ENCODE data around the gene CDC42SE2. TPM values are rescaled to one million over a fixed set of nuclear protein-coding genes. Genes with fewer than 3 reads are reported as not detected.
"Not testable (repeated sequence)": the region's sequence is repeated elsewhere in the genome, so short reads cannot be mapped to it uniquely, and the experiment has no call there.

CDC42SE2 gene
- total RNA-seq, 1 donor from 2014 or later, result 32.3 TPM

DNA sequence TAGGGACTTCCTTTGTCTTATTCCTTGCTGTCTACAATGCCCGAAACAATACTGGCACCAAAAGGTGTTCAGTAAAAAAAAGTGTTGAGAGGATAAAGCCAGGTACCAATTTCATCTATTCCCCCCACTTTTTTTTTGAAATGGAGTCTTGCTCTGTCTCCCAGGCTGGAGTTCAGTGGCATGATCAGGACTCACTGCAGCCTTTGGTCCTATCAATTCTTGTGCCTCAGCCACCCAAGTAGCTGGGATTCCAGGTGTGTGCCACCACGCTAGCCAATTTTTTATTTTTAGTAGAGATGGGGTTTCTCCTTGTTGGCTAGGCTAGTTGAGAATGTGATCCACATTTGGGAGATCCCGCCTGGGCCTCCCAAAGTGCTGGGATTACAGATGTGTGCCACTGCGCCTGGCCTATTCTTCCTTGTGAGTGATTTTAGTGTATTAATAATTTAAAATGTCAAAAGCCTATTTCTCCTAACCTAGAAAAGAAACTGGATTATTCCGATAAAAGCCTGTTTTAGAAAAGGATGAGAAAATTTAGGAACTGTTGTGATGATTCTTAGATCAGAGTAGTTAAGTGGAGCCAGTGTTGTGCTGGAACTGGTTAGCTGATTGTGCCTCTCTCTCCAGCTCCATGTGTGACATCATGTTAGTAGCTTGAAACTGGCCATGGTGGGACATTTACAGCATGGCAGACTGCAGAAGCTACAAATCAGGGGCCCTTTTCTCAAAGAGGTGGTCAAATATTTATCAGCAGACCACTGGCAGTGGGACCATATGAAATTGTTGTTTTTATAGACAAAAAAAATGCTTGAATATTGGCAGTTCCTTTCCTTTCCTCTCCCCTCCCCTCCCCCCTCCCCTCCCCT lies 14.3 kb downstream of the CDC42SE2 start:
- DNase-seq, result no peak

DNA sequence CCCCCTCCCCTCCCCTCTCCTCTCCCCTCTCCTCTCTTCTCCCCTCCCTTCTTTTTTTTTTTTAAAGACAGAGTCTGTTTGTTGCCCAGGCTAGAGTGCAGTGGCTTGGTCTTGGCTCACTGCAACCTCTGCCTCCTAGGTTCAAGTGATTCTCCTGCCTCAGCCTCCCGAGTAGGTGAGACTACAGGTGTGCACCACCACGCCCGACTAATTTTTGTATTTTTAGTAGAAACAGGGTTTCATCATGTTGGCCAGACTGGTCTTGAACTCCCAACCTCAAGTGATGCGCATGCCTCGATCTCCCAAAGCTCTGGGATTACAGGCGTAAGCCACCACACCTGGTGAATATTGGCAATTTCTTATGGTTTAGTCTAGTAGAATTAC lies 14.9 kb downstream of the CDC42SE2 start:
- not testable (repeated sequence) for DNase-seq

DNA sequence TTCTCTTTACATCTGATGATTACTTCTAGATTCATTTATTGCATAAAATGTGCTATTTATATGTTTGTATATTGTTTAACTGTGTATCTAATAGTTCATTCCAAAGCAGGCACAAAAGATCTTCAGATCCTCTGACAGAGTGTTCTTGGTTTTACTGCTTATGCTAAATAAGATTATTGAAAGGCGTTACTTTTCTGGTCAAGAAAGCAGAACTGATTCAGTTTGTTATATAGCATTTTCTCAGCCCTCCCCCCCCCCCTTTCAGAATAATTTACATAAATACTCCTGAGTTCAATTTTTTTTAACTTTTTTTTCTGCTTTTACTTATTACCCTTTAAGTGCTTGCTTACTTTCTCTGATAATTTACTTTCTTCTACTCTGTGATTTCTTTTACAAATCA lies 15.4 kb downstream of the CDC42SE2 start:
- no peak for DNase-seq

DNA sequence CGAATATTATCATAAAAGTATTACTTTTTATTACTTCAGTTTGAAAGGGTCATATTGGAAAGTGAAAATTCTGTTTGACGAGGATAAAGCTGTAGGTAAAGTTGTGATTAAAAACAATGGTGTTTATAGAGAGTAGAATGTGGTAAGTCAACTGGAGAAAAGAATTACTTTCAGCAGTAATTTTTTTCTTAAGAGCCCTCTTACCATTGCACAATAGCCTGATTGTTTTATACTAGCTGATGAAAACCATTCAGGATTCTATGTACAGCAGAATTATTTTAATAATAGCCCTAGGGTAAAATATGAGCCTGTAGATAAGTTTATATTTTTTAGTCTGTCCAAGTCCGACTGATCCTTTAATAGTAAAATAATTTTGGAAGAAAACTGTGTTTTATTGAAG lies 16.6 kb downstream of the CDC42SE2 start:
- no peak for DNase-seq

DNA sequence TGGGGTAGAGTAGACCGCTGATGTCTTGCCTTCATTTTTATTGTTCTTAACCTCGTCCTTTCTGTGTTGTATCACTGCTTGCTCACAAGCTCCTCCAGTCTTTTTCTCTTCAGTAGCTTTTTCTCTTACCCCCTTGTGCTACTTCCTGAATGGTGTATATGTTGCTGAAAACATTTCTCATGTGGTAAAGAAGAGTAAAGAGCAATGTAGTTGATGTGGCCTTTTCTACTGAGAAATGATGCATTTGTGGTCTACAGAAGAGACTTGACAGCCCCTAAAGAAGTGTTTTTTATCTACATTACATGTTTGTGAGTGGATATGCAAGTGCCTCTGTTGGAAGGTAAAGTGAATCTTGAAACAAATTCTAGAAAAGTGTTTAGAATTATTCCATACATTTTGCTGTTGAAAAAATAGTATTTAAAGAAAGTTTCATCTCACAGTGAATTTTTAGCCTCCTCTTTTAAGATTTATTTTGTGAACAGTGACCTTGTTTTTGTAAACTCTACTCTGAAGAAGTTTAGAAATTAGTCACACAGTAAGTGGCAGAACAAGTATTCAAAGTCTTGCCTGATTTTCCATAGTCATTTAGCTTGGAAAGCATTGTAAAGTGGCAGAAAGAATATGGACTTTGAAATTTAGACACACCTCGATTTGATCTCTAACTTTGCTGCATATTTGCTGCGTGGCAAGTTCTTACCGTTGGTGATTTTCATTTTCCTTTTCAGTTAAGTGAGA lies 17.4 kb downstream of the CDC42SE2 start:
- no peak for DNase-seq

DNA sequence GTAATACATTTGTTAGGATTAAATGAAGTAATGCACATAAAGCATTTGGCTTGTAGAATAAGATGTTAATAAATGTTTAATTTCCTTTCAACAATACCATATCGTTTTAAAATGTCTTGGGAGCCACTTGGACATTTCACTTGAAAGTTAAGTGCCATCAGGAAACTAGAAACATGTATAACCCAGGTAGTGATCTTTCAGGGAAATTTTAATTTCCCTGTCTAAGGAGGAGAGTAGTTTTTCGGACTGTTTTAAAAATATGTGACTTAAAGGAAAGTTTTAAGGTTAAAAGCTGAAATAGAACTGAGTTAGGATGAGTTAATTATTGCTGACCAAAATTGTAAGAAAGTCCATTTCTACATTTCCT lies 18.0 kb downstream of the CDC42SE2 start:
- no peak for DNase-seq

DNA sequence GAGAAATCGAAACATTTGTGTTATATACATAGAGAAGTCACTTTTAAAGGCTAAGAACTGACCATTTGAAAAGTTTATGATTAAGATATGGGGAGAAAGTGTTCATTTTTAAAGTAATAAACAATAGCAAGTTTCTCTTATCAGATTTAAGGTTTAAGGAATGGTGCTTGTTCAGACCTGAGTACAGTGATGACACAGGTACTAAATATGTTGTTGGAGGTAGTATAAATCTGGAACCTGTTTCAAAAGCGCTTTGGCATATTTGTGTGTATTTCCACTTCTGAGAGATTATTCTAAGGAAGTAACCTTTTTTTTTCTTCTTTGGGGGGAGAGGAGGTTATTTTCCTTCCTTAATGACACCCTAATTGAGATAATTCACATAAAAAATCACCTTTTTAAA lies 18.4 kb downstream of the CDC42SE2 start:
- no peak for DNase-seq

DNA sequence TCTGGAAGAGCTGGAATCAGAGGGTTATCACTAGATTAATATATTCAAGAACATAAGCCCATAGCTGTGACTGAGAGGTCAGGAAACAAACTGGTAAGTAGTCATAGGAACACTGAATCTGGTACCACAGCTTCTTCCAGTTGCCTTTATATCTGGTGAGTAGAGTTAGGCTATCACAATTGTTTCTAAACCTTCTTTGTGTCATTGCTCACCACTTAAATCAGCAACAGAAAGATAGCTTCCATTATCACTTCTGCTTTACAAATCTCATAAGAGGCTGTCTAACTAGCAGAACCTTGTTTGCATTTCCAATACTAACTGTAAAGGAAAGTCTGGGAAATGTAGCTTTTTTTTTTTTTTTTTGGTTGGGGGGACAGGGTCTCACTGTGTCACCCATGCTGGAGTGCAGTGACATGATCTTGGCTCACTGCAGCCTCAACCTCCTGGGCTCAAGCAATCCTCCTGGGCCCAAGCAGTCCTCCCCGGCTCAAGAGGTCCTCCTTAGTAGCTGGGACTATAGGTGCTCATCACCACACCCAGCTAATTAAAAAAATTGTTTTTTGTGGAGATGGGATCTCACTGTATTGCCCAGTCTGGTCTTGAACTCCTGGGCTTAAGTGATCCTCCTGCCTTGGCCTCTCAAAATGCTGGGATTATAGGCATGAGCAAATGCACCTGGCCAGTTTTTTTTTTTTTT lies 22.0 kb downstream of the CDC42SE2 start:
- no peak for DNase-seq

DNA sequence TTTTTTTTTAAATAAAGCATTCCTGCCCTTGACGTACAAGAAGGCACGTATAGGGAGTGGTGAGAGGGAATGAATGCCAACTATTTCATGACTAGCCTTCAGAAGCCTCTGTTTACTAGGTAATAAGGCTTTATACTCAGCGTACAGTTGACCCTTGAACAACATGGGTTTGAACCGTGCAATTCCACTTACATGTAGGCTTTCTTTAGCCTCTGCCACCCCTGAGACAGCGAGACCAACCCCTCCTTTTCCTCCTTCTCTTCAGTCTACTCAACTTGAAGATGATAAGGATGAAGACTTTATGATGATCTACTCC lies 22.5 kb downstream of the CDC42SE2 start:
- no peak for DNase-seq

DNA sequence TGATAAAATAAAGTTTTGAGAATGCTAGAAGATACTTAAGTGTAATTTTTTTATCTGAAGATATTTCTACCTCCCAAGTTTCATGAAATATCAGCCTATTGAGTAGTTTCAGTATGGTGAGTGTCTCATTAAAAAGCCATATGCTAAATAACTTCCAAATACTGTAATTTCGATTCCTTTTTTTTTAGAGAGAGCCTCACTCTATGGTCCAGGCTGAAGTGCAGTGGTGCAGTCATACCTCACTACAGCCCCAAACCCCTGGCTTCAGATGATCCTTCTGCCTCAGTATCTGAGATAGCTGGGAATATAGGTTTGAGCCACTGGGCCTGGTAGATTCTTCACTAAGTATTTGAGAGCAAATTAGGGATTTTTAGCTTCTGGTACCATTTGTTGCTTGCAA lies 24.5 kb downstream of the CDC42SE2 start:
- no peak for DNase-seq

DNA sequence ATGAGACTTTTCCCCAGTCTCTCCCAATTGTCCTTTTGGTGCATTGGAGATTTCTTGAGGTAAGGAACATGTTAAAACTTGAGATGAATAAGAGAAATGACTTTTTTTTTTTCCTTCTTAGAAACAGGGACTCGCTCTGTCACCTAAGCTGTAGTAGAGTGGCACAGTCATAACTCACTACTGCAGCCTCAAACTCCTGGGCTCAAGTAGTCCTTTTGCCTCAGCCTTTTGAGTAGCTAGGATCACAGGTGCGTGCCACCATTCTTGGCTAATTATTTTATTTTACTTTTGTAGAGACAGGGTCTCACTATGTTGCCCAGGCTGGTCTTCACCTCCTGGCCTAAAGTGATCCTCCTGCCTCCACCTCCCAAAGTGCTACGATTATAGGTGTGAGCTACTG lies 25.9 kb downstream of the CDC42SE2 start:
- no peak for DNase-seq

DNA sequence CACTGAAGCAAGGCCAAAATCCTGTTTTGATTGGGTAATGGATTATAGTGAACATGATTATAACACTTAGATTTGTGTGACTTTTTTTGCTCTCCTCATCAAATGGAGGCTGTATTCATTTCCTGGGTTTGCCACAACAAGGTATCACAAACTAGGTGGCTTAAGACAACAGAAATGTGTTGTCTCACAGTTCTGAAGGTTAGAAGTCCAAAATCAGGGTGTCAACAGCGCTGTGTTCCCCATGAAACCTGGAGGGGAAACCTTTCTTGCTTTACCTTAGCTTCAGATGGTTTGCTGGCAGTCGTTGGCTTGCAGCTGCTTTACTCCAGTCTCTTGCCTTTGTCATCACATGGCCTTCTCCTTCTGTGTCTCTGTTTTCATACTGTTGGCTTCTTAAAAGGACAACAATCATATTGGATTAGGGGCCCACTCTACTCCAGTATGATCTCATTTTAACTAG lies 32.4 kb downstream of the CDC42SE2 start:
- DNase-seq, result no peak

DNA sequence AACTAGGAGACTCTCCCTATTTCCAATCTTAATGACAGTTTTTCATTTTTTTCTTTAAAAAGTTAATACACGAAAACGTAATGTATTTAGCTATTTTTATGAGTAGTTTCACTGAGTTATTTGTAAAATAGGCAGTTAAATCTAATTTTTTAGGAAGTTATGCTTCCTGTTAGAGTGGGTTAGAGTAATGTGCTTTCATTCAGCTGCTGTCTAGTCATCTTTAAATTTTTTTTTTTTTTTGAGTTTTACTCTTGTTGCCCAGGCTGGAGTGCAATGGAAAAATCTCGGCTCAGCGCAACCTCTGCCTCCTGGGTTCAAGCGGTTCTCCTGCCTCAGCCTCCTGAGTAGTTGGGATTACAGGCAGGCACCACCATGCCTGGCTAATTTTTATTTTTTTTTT lies 34.0 kb downstream of the CDC42SE2 start:
- no peak for DNase-seq

DNA sequence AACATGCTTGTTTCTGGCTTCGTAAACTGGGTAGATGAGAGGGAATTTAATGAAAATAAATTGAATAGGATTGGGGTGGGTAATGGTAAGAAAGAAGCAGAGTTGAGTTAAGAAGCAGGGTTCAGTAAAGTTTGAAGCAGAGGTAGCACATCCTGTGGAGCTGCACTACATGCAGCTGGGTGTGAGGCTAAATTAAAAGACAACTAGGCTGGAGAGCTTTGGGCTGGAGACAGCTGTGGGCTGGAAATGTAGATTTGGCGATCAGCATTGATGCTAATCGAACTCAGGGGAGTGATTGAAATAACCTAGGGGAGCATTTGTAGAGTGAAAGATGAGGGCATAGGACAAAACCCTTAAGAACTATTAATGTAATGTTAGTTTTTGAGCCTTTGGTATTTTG lies 35.6 kb downstream of the CDC42SE2 start:
- DNase-seq, result no peak

DNA sequence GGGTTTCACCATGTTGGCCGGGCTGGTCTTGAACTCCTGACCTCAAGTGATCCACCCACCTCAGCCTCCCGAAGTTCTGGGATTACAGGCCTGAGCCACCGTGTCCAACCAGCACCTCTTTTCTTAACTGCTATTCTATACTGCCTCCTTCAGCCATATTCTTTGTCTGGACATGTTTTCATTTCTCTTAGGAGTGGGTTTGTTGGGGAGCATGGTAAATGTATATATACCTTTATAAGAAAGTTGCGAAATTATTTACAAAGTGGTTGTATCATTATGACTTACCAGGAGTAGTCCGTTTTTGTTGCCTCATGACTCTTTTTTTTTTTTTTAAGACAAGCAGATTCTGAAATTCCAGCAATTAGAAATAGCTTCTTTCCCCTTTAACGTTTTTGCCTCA lies 38.7 kb downstream of the CDC42SE2 start:
- DNase-seq, result no peak

DNA sequence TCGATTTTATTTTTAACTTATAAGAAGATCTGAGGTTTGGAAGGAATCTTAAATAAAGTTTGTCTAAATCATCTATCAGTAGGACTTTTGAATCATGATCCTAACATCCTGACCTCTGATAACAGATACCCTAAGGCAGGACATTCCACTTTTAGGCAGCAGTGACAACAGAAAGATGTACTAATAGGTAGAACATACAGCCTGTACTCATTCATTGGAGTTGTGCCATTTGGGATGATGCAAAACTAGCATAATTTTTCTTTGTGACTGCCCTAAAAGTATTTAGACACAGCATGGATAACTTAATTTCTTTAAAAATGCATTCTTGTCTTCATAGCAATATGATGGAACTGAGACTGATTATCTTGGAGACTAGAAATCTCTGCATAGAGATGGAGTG lies 39.7 kb downstream of the CDC42SE2 start:
- no peak for DNase-seq

DNA sequence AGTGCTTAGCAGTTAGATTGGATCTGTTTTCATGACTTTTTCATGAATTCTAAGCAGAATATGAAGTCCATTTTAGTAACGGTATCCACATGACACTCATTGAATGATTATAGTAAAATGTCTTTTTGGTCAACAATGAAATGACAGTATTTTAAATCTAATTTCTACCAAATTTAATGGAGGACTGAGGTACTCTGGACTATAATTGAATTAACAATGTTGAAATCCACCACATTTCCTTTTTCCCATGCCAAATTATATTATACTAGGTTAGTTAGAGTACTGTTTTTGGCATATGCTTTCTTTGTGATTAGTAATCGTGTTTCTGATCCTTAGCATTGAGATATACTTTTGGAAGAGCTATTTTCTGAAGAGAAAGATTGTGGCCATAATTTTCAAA lies 40.6 kb downstream of the CDC42SE2 start:
- no peak for DNase-seq

DNA sequence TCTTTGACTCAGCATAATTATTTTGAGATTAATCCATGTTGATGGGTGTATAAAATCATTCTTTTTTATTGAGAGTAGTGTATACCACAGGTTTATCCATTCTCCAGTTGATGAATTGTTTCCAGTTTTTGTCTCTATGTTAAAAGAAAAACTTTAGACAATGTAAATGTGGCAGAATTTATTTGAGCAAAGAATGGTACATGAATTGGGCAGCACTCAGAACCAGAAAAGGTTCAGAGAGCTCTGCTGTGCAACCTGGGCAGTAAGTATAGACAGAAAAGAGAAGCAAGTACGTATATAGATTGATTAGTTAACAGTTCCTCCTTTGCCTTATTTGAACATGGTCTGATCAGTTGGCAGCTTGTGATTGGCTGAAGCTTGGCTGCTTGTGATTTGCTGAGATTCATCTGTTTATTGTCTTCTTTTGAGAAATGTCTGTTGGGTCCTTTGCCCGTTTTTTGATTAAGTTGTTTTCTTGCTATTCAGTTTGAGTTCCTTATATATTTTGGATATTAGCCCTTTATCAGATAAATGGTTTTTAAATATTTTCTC lies 41.4 kb downstream of the CDC42SE2 start:
- DNase-seq, result no peak

DNA sequence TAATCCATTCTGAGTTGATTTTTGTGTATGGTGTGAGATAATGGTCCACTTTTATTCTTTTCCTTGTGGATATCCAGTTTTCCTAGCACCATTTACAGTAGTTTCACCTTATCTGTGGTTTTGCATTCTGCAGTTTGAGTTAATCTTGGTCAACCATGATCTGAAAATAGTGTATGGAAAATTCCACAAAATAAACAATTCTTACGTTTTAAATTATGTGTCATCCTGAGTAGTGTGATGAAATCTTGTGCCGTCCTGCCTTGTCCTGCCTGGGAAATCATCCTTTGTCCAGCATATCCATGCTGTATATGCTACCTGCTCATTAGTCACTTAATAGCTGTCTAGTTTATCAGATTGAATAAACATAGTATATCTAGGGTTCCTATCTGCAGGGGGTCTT lies 42.1 kb downstream of the CDC42SE2 start:
- no peak for DNase-seq

DNA sequence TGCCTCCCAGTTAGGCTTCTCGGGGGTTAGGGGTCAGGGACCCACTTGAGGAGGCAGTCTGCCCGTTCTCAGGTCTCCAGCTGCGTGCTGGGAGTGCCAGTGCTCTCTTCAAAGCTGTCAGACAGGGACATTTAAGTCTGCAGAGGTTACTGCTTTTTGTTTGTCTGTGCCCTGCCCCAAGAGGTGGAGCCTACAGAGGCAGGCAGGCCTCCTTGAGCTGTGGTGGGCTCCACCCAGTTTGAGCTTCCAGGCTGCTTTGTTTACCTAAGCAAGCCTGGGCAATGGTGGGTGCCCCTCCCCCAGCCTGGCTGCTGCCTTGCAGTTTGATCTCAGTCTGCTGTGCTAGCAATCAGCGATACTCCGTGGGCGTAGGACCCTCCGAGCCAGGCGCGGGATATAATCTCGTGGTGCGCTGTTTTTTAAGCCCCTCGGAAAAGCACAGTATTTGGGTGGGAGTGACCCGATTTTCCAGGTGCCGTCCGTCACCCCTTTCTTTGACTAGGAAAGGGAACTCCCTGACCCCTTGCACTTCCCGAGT lies 48.5 kb downstream of the CDC42SE2 start:
- not testable (repeated sequence) for DNase-seq

DNA sequence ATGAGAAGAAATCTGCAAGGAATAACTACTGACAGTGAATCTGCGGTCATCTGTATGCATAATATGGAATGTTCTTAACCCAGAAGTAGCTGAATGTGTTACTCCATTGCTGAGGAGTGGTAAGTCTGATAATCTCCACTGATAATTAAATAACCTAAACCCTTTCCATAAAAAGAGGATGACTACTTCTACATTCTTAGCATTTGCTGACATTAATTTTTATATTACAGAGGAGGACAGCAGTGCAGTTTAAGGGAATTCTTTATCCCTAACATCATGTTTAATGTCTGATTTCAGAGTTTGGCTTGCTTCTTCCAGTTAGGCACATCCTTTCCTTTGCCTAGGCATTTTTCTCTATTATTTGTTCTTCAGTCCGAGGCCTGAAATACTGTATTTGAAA lies 52.2 kb downstream of the CDC42SE2 start:
- no peak for DNase-seq

DNA sequence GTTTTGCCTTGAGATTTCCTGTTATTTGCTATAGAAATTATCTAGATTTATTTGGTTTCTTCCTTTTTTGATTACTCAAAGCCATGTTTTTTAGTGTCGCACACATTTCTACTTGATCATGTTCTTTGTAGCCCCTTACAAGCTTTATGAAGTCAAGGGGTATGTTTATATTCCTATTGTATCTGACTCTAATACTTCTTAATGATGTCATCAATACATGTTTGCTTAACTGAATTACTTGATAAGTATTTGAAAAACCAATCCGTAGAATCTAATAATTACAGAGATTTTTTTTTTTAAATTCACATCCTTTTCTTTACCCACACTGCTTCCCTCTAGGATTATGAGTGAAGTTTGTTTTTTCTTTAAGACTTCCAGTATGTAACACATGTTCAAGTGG lies 53.0 kb downstream of the CDC42SE2 start:
- no peak for DNase-seq

DNA sequence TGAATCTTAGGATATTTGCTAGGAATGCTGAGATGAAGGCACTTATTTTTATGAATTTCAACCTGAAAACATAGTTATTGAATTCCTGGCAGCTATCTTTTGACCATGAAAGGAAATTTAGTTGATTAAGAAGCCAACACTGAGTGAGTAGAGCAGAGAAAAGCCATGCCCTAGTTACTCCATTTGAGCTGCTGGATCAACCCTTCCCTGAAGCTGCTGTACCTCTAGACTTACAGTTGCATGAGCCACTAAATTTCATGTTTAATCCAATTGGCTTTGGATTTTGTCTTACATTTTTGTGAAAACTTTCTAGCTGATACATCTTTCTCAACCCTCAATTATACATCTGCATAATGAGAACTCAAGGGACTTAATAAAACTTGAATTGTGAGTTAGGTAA lies 54.6 kb downstream of the CDC42SE2 start:
- DNase-seq, result no peak
